Upper lobe of left lung (tissue), 4 donors: ENCODE data around the gene DNAH17.

ENCODE experiments used
- EP300 ChIP-seq, 4 donors: sonication (generic); formaldehyde crosslinking; IDR thresholded peaks; one replicate each; pipeline ENCODE4 v1.5.1; 2017; ENCODE audit warnings: antibody characterized with exemption in 4 of 4, control low read depth in 2 of 4
- POLR2A ChIP-seq, 4 donors: fragments of 450-650 bp; IDR thresholded peaks; one replicate each; pipeline ENCODE4 v1.5.1; 2016 to 2017; ENCODE audit warnings: antibody characterized with exemption in 4 of 4, mild to moderate bottlenecking in 2 of 4
- POLR2AphosphoS5 ChIP-seq, 2 donors: sonication (generic); formaldehyde crosslinking; IDR thresholded peaks; one replicate each; pipeline ENCODE4 v1.5.1; 2017; ENCODE audit warnings: antibody characterized with exemption in 2 of 2
- TF ChIP-seq, protein P1 (sequence below), 6 experiments: fragments of 450-650 bp in 4 of 6; fragments of 200-600 bp in 2 of 6; sonication (generic) in 2 of 6; IDR thresholded peaks; one replicate each; pipeline ENCODE4 v1.5.1; 2016 to 2019; ENCODE audit warnings: antibody characterized with exemption in 6 of 6

DNA sequence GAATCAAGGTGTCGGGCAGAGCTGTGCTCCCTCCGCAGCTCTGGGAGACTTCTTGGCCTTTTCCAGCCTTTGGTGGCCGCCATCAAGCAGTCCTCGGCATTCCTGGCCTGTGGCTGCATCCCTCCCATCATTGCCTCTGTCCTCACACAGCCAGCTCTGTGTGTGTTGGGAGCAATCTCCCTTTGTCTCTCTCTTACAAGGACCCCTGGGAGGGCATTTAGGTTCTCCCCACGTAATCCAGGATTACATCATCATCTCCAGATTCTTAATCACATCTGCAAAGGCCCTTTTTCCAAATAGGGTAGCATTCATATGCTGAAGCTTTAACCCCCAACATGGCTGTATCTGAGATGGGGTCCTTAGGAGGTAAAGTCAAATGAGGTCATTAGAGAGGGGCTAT lies 4.1 kb upstream of the DNAH17 start:
- TF ChIP-seq, protein P1, sequence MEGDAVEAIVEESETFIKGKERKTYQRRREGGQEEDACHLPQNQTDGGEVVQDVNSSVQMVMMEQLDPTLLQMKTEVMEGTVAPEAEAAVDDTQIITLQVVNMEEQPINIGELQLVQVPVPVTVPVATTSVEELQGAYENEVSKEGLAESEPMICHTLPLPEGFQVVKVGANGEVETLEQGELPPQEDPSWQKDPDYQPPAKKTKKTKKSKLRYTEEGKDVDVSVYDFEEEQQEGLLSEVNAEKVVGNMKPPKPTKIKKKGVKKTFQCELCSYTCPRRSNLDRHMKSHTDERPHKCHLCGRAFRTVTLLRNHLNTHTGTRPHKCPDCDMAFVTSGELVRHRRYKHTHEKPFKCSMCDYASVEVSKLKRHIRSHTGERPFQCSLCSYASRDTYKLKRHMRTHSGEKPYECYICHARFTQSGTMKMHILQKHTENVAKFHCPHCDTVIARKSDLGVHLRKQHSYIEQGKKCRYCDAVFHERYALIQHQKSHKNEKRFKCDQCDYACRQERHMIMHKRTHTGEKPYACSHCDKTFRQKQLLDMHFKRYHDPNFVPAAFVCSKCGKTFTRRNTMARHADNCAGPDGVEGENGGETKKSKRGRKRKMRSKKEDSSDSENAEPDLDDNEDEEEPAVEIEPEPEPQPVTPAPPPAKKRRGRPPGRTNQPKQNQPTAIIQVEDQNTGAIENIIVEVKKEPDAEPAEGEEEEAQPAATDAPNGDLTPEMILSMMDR (IDR thresholded peaks at IDR 0.05) = no peak
- TF ChIP-seq POLR2A (IDR thresholded peaks at IDR 0.05) (no peak), POLR2AphosphoS5 (IDR thresholded peaks at IDR 0.05) (no peak), EP300 (IDR thresholded peaks at IDR 0.05) (no peak)
